ENCODE data around the gene UST.

UST gene

GRCh38 chr6:149055195-149055899 lies 308.5 kb downstream of the UST start:
- H3K27ac ChIP-seq, result no peak overlapping the region
- H4K20me1 ChIP-seq, result no peaks in the 10 kb centered on the region
- no peaks in the 10 kb centered on the region for H3K27me3 ChIP-seq
- no peak overlapping the region for H3K9ac ChIP-seq
- H3K4me1 ChIP-seq, result peaks cover 51% of the 10 kb centered on the region
- H3K36me3 ChIP-seq, result no peaks in the 10 kb centered on the region
- TF ChIP-seq Cebpa-rat (IDR thresholded peaks at IDR 0.05), result no peak
- no peaks in the 10 kb centered on the region for H3K9me3 ChIP-seq
- peak overlapping the region; percentile 57 for H3K4me2 ChIP-seq
- H3K4me3 ChIP-seq, result no peak overlapping the region

DNA sequence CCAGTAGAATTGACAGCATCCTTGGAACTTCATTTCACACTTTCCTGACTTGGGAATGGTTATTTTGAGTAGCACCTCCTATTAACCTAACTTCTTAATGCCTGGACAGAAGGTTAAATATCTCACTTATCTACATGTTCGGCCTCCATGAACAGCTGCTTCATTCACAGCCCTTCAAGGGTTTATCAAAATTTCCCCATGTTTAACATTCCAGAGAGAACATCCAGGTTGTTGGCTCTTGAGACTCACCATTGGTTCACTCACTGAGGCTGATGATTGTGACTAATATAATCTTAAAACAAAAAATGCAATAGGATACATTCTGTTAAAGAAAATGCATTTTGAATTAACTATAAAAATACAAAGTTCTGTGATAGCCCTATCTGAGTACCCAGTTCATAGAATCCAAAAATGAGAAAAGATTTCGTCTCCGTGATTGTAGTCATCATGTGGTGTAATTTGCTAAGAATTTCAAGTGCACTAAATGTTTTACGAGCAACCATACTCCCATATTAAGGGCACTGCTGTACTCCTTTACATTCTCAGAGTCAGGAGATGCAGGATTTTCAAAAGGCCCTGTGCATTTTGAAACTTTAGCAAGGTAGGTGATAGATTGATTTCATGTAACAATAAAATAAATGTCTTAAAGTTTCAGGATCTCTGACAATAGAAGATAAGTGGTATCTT lies 310.1 kb downstream of the UST start:
- Histone ChIP-seq H4K20me1 (no peaks in the 10 kb centered on the region), H3K36me3 (no peaks in the 10 kb centered on the region), H3K4me2 (no peak overlapping the region), H3K9ac (no peak overlapping the region), H3K4me3 (no peak overlapping the region), H3K27ac (no peak overlapping the region), H3K27me3 (no peaks in the 10 kb centered on the region), H3K9me3 (no peaks in the 10 kb centered on the region), H3K4me1 (peaks cover 67% of the 10 kb centered on the region)
- no peak for TF ChIP-seq Cebpa-rat (IDR thresholded peaks at IDR 0.05)

GRCh38 chr6:149057464-149057840 lies 310.6 kb downstream of the UST start:
- Histone ChIP-seq H3K4me1 (peaks cover 72% of the 10 kb centered on the region), H4K20me1 (no peaks in the 10 kb centered on the region), H3K9me3 (no peaks in the 10 kb centered on the region), H3K27me3 (no peaks in the 10 kb centered on the region), H3K27ac (no peak overlapping the region), H3K9ac (no peak overlapping the region), H3K4me2 (no peak overlapping the region), H3K36me3 (no peaks in the 10 kb centered on the region), H3K4me3 (no peak overlapping the region)
- no peak for TF ChIP-seq Cebpa-rat (IDR thresholded peaks at IDR 0.05)

DNA sequence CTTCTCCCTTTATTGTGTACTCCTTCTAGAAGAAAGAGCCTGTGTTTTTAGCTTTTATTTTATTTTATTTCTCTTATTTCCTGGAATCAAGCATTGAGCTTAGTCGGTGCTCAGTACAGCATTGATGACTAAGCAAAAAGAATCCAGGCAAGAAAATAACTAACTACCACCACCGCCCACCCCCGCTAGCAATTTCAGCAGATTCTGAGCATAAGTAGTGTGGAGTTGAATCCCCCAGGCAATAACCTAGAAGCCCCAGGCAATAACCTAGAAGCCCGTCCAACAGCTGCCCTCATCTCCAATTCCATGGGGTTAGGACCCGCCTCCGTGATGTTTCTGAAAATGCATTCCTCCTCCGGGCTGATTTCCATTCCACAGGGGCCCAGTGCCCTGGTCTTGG lies 312.7 kb downstream of the UST start:
- H3K4me1 ChIP-seq, result peaks cover 84% of the 10 kb centered on the region
- no peaks in the 10 kb centered on the region for H3K27me3 ChIP-seq
- no peaks in the 10 kb centered on the region for H4K20me1 ChIP-seq
- H3K9me3 ChIP-seq, result no peaks in the 10 kb centered on the region
- no peak for TF ChIP-seq Cebpa-rat (IDR thresholded peaks at IDR 0.05)
- H3K36me3 ChIP-seq, result no peaks in the 10 kb centered on the region
- no peak overlapping the region for H3K4me3 ChIP-seq
- H3K27ac ChIP-seq, result peak overlapping the region; percentile 67
- H3K4me2 ChIP-seq, result peak overlapping the region; percentile 91
- no peak overlapping the region for H3K9ac ChIP-seq

- TF ChIP-seq Cebpa-rat (IDR thresholded peaks at IDR 0.05), result no peak
- Histone ChIP-seq H3K36me3 (no peaks in the 10 kb centered on the region), H3K4me2 (peak overlapping the region; percentile 91), H3K9me3 (no peaks in the 10 kb centered on the region), H3K27ac (peak overlapping the region; percentile 67), H3K27me3 (no peaks in the 10 kb centered on the region), H3K4me1 (peaks cover 84% of the 10 kb centered on the region), H4K20me1 (no peaks in the 10 kb centered on the region), H3K9ac (peak overlapping the region; percentile 42; the same call in 1 of the 2 replicates), H3K4me3 (peak overlapping the region; percentile 31)
Measured at GRCh38 chr6:149060300-149060984, 313.6 kb downstream of the UST start.

DNA sequence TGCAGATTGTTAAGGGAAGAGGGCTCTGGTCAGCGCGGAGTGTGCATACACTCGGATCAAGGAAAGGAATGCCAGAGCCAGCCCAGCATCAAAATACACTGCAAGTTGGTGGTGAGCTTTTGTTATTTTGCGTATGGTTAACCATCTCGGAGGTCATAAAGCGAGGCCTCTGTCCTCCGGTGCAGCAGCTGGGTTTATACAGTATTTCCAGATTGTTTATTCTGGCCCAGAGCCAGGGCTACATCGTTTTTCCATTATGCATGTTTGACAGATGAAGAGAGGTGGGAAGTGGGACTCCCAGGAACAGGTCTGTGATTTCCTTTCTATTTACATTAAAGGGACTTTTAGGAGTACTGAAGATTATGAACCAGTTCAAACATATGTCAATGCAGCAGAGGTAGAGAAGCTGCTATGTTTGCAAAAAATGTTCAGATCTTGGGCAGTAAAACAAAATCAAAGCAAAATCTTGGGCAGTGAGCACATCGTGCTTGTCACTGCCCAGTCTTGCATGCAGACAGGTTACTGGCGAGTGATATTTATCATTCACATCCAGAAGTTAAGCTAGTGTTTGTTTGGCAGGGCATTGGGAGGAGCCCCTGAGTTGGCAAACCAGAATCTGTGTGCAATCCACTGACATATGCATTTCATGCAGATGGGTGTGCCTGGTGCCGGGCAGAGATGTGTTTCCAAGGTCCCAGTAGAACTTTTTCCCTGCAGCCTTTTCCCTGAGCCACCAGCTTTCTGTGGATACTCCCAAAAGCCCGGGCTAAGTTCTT lies 314.3 kb downstream of the UST start:
- Histone ChIP-seq H3K27ac (peak overlapping the region; percentile 67), H3K4me3 (peak overlapping the region; percentile 31), H3K27me3 (no peaks in the 10 kb centered on the region), H3K9ac (peak overlapping the region; percentile 42; the same call in 1 of the 2 replicates), H4K20me1 (no peaks in the 10 kb centered on the region), H3K9me3 (no peaks in the 10 kb centered on the region), H3K4me1 (peaks cover 84% of the 10 kb centered on the region), H3K36me3 (no peaks in the 10 kb centered on the region), H3K4me2 (peak overlapping the region; percentile 91)
- no peak for TF ChIP-seq Cebpa-rat (IDR thresholded peaks at IDR 0.05)

DNA sequence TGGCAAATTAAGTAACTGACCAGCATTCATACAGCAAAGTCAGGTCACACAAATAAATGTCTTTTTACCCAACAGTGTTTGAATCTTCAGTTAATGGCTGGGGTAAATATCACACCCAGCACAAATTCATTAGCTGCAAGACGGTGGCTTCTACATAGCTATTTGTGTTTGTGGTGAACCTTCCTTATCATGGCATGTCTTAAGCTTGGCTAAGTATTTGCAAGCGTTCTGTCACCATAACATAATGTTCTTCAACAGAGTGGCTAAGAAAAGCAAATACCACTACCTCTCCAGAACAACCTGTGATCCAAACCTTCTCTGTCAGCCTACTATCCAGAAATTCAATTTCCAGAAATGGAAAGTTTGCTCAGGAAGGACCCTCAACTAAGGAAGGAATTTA lies 315.1 kb downstream of the UST start:
- TF ChIP-seq Cebpa-rat (IDR thresholded peaks at IDR 0.05), result no peak
- H3K9ac ChIP-seq, result no peak overlapping the region
- H3K9me3 ChIP-seq, result no peaks in the 10 kb centered on the region
- no peak overlapping the region for H3K4me3 ChIP-seq
- H4K20me1 ChIP-seq, result no peaks in the 10 kb centered on the region
- 0 out of 2 replicates have a peak overlapping the region, but pooled peaks have one; percentile 67 for H3K27ac ChIP-seq
- H3K36me3 ChIP-seq, result no peaks in the 10 kb centered on the region
- H3K4me2 ChIP-seq, result peak overlapping the region; percentile 91
- no peaks in the 10 kb centered on the region for H3K27me3 ChIP-seq
- peaks cover 89% of the 10 kb centered on the region for H3K4me1 ChIP-seq

DNA sequence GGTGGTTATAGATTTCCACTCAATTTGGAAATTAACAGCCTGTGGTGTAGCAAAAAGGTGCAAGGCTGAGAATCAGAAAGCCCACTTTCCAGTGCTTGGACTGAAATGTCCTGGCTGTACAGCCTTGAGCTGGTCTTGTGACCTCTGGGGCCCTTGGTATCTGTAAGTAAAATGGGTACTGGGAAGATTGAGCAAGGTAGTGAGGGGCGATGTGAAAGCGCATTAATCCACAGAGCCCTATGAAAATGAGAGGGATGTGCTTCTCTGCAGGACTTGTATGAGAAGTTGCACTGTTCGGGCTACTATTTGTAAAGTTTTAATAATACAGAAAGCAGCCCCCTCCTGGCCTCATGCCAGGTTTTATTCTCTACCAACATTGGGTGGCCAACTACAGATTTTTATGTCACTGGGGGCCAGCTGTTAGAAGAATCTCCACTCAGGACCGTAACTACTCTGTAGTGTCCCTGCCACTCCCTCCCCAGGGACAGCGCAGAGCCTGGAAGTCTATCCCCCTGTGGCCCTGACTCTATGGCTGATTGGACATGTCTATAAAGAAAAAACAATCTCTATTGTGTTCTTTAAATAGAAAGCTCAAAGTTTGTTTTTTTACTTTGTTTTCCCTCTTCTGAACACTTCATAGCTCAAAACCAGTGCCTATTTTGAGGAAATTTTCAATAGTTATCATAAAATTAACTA lies 316.0 kb downstream of the UST start:
- Histone ChIP-seq H3K4me1 (peaks cover 92% of the 10 kb centered on the region), H3K36me3 (no peaks in the 10 kb centered on the region), H3K4me3 (no peak overlapping the region), H3K9me3 (no peaks in the 10 kb centered on the region), H3K9ac (no peak overlapping the region; the same call in 1 of the 2 replicates), H4K20me1 (no peaks in the 10 kb centered on the region), H3K27me3 (no peaks in the 10 kb centered on the region), H3K4me2 (peak overlapping the region; percentile 91), H3K27ac (peak overlapping the region; percentile 36; the same call in 1 of the 2 replicates)
- no peak for TF ChIP-seq Cebpa-rat (IDR thresholded peaks at IDR 0.05)

DNA sequence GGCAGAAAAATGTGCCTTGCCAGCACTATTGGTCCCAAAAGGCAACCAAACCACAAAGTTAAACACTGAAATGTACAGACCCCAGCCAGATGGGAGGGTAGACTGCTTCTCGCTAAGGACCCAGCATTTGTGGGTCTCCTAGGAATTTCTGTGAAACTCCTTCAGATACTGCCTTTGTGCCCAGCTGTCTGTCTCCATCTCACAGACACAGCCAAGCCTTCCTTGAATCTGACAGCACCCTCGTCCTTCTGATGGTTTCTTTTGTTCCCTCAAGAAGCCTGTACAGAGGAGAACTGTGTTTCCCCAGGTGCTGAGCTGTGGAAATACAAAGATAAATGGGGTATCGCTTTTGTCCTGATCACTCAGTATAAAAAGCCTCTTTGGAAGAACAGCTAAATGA lies 316.6 kb downstream of the UST start:
- no peak for TF ChIP-seq Cebpa-rat (IDR thresholded peaks at IDR 0.05)
- no peak overlapping the region for H3K9ac ChIP-seq
- no peaks in the 10 kb centered on the region for H3K27me3 ChIP-seq
- peaks cover 87% of the 10 kb centered on the region for H3K4me1 ChIP-seq
- H3K27ac ChIP-seq, result peak overlapping the region; percentile 36; the same call in 1 of the 2 replicates
- no peak overlapping the region for H3K4me3 ChIP-seq
- H3K4me2 ChIP-seq, result peak overlapping the region; percentile 91
- H3K36me3 ChIP-seq, result no peaks in the 10 kb centered on the region
- H3K9me3 ChIP-seq, result no peaks in the 10 kb centered on the region
- H4K20me1 ChIP-seq, result no peaks in the 10 kb centered on the region
